ENCODE measurements around the gene ZFAND4. TPM values are rescaled to one million over a fixed set of nuclear protein-coding genes. Genes with fewer than 3 reads are reported as not detected.

The ZFAND4 gene
- total RNA-seq, 1 donor from 2014 or later = 17.1 TPM

GRCh38 chr10:45614869-45615268 is 57.7 kb downstream of the ZFAND4 start:
- intact Hi-C loops (cut with DNase I) = no loop called here
- DNase-seq (ENCODE audit: low spot score in 2 of 2) = no peak

GRCh38 chr10:45612741-45613140 is 59.8 kb downstream of the ZFAND4 start:
- DNase-seq (ENCODE audit: low spot score in 2 of 2) = no peak
- Histone ChIP-seq H3K27ac (no peak overlapping the region), H3K4me1 (no peaks in the 10 kb centered on the region), H3K4me3 (no peak overlapping the region), H3K36me3 (peaks cover 10 to 37% of the 10 kb centered on the region in 2 donors), H3K9me3 (no peaks in the 10 kb centered on the region), H3K27me3 (no peaks in the 10 kb centered on the region)
- no peak for TF ChIP-seq CTCF (IDR thresholded peaks at IDR 0.05)
- intact Hi-C loops (cut with DNase I) = no loop called here

More at GRCh38 chr10:45614869-45615268, 57.7 kb downstream of the ZFAND4 start:
- H3K9me3 ChIP-seq = no peaks in the 10 kb centered on the region
- peaks cover 10 to 40% of the 10 kb centered on the region in 2 donors for H3K36me3 ChIP-seq
- no peak overlapping the region for H3K4me3 ChIP-seq
- no peaks in the 10 kb centered on the region for H3K4me1 ChIP-seq
- no peaks in the 10 kb centered on the region for H3K27me3 ChIP-seq
- H3K27ac ChIP-seq = no peak overlapping the region
- no peak for TF ChIP-seq CTCF (IDR thresholded peaks at IDR 0.05)

- Histone ChIP-seq H3K4me1 (no peaks in the 10 kb centered on the region), H3K9me3 (no peaks in the 10 kb centered on the region), H3K36me3 (peaks cover 7 to 26% of the 10 kb centered on the region in 2 donors), H3K4me3 (no peak overlapping the region), H3K27me3 (no peaks in the 10 kb centered on the region), H3K27ac (no peak overlapping the region)
- TF ChIP-seq CTCF (IDR thresholded peaks at IDR 0.05) = no peak
- intact Hi-C loops (cut with DNase I) = no loop called here
- no peak for DNase-seq (ENCODE audit: low spot score in 2 of 2)
These were observed 64.5 kb downstream of the ZFAND4 start for GRCh38 chr10:45608052-45608451.

GRCh38 chr10:45607276-45607675 is 65.3 kb downstream of the ZFAND4 start:
- Histone ChIP-seq H3K27ac (no peak overlapping the region), H3K27me3 (no peaks in the 10 kb centered on the region), H3K4me3 (no peak overlapping the region), H3K36me3 (peaks cover 3 to 18% of the 10 kb centered on the region in 2 donors), H3K4me1 (no peaks in the 10 kb centered on the region), H3K9me3 (no peaks in the 10 kb centered on the region)
- no peak for TF ChIP-seq CTCF (IDR thresholded peaks at IDR 0.05)
- intact Hi-C loops (cut with DNase I) = no loop called here
- DNase-seq (ENCODE audit: low spot score in 2 of 2) = no peak

- no peaks in the 10 kb centered on the region for H3K4me1 ChIP-seq
- intact Hi-C loops (cut with DNase I) = no loop called here
- H3K27ac ChIP-seq = no peak overlapping the region
- TF ChIP-seq CTCF (IDR thresholded peaks at IDR 0.05) = no peak
- no peaks in the 10 kb centered on the region for H3K36me3 ChIP-seq
- DNase-seq (ENCODE audit: low spot score in 2 of 2) = no peak
- no peak overlapping the region for H3K4me3 ChIP-seq
- no peaks in the 10 kb centered on the region for H3K9me3 ChIP-seq
- H3K27me3 ChIP-seq = no peaks in the 10 kb centered on the region
These were observed 69.7 kb downstream of the ZFAND4 start for GRCh38 chr10:45602836-45603235.
